OCI-LY7 (cell line): ENCODE measurements around the gene PLEKHA3. TPM values are rescaled to one million over a fixed set of nuclear protein-coding genes. Genes with fewer than 3 reads are reported as not detected.

Experiments
- BruUV-seq: library from RNA; stranded (reverse); fragments of 400-500 nt; replicated peaks from 2 replicates; lab custom pipeline; 2021; lab: Mats Ljungman, UMichigan
- CTCF ChIA-PET: fragments of 300-600 bp; sonication (Branson Sonifier 250); formaldehyde crosslinking; loops from one replicate; lab custom pipeline; 2022; ENCODE audit warnings: antibody characterized with exemption; ENCODE audit not compliant: unreplicated experiment; lab: Charles Lee
- POLR2A ChIA-PET: fragments of 300-600 bp; sonication (Branson Sonifier 250); formaldehyde crosslinking; loops from one replicate; lab custom pipeline; 2022; ENCODE audit warnings: antibody characterized with exemption; lab: Charles Lee
- DNase-seq: peaks from one replicate; pipeline ENCODE4 v3.0.0-alpha.2; 2015; ENCODE audit warnings: low spot score
- H2AFZ ChIP-seq: fragments of 200-600 bp; sonication (generic), shearing (Covaris generic); 2 replicates; pipeline ENCODE4 v1.6.1; 2014; ENCODE audit warnings: mild to moderate bottlenecking, antibody characterized with exemption, low read length, moderate library complexity
- H3K27ac ChIP-seq: fragments of 200-600 bp; sonication (generic); 2 replicates; pipeline ENCODE4 v1.5.1; 2014; ENCODE audit warnings: mixed run types, low read depth, mild to moderate bottlenecking, moderate library complexity, low read length, inconsistent platforms; ENCODE audit not compliant: poor library complexity, severe bottlenecking
- H3K36me3 ChIP-seq: fragments of 200-600 bp; sonication (generic); 2 replicates; pipeline ENCODE4 v1.6.1; 2014; ENCODE audit warnings: mild to moderate bottlenecking, antibody characterized with exemption, low read length, moderate library complexity, mixed read lengths; ENCODE audit not compliant: insufficient read depth
- H3K4me1 ChIP-seq: fragments of 200-600 bp; sonication (generic); 2 replicates; pipeline ENCODE4 v1.5.1; 2014; ENCODE audit warnings: mild to moderate bottlenecking, low read length; ENCODE audit not compliant: insufficient read depth, poor library complexity, severe bottlenecking
- H3K4me2 ChIP-seq: fragments of 200-600 bp; sonication (generic); 2 replicates; pipeline ENCODE4 v1.6.1; 2014; ENCODE audit warnings: mild to moderate bottlenecking, low read length
- H3K4me3 ChIP-seq: fragments of 200-600 bp; sonication (generic); 2 replicates; pipeline ENCODE4 v1.5.1; 2014; ENCODE audit warnings: mild to moderate bottlenecking, low read depth, low read length; ENCODE audit not compliant: poor library complexity, severe bottlenecking
- H3K79me2 ChIP-seq: fragments of 200-600 bp; sonication (generic); 2 replicates; pipeline ENCODE4 v1.6.1; 2016; ENCODE audit warnings: low read depth, mild to moderate bottlenecking, low read length, moderate library complexity, mixed read lengths; ENCODE audit not compliant: insufficient read depth
- H3K9me2 ChIP-seq: fragments of 200-600 bp; sonication (generic); 2 replicates; pipeline ENCODE4 v1.6.1; 2016; ENCODE audit warnings: mild to moderate bottlenecking, low read length, mixed read lengths; ENCODE audit not compliant: insufficient read depth
- H3K9me3 ChIP-seq: fragments of 200-600 bp; sonication (generic); 2 replicates; pipeline ENCODE4 v1.6.1; 2014; ENCODE audit warnings: mild to moderate bottlenecking, mixed run types, low read length, mixed read lengths
- H4K20me1 ChIP-seq: fragments of 200-600 bp; sonication (generic); 2 replicates; pipeline ENCODE4 v1.6.1; 2014; ENCODE audit warnings: mild to moderate bottlenecking, antibody characterized with exemption, low read length, moderate library complexity, mixed read lengths; ENCODE audit not compliant: insufficient read depth
- CTCF ChIP-seq: fragments of 200-600 bp; sonication (generic); conservative IDR thresholded peaks from 2 replicates; pipeline ENCODE4 v1.5.1; 2014; ENCODE audit warnings: mild to moderate bottlenecking, antibody characterized with exemption, low read length, moderate library complexity, mixed read lengths
- EZH2phosphoT487 ChIP-seq: fragments of 200-600 bp; sonication (generic); IDR thresholded peaks from 2 replicates; pipeline ENCODE4 v1.6.1; 2018; ENCODE audit warnings: low read depth, borderline replicate concordance, mild to moderate bottlenecking, mixed run types, antibody characterized with exemption, low read length, moderate library complexity, mixed read lengths
- intact Hi-C: fragments of 100-400 bp; cut with micrococcal nuclease; formaldehyde crosslinking; loops from one replicate; pipeline ENCODE4 v1.10.0; 2022; ENCODE audit not compliant: unreplicated experiment
- total RNA-seq, 2 experiments: library from RNA; depleted of rRNA in 1 of 2; stranded (reverse); fragments of >200 nt in 1 of 2; shearing (Covaris generic) in 1 of 2; gene quantifications; 2 replicates each; pipeline ENCODE4 v1.2.3, GENCODE V29; 2014 to 2022

PLEKHA3 gene
- total RNA-seq, 2 experiments from 2014 or later = 3.6 to 19.2 TPM

- peak within 1 kb of the TSS; percentile 100 for H2AFZ ChIP-seq
- CTCF ChIA-PET = no interaction called here
- TF ChIP-seq EZH2phosphoT487 = no peak
- peak; percentile 85 for TF ChIP-seq CTCF
- POLR2A ChIA-PET = interaction anchor here (1.6 kb wide), 1 partner anchor 14 kb away, joined by 4 read pairs; no protein-coding TSS in a partner anchor
- peaks cover 13% of the 10 kb centered on the region; the same call in 1 of the 2 replicates for H4K20me1 ChIP-seq
- H3K4me1 ChIP-seq = peaks cover 38% of the 10 kb centered on the region
- BruUV-seq = no TSS peak
- H3K79me2 ChIP-seq = peaks cover 46% of the 10 kb centered on the region
- no peaks in the 10 kb centered on the region for H3K9me2 ChIP-seq
- H3K9me3 ChIP-seq = no peaks in the 10 kb centered on the region
- peak within 1 kb of the TSS; percentile 78 for H3K4me3 ChIP-seq
- peak within 1 kb of the TSS; percentile 97 for H3K4me2 ChIP-seq
- peak; percentile 87 for DNase-seq
- no peaks in the 10 kb centered on the region for H3K36me3 ChIP-seq
- intact Hi-C loops = loop anchor here (1.0 kb wide), 2 partner anchors 27 to 45 kb away; partner anchors contain the start of genes PJVK and PRKRA
- peak within 1 kb of the TSS; percentile 86 for H3K27ac ChIP-seq
These were observed 1.6 kb upstream of the PLEKHA3 start, which contains the start of gene FKBP7 for GRCh38 chr2:178478439-178479274. Gene FKBP7 (minus strand): TSS chr2:178478600. CDS start chr2:178478499, 101 bp downstream.

- POLR2A ChIA-PET = interaction anchor here (1.6 kb wide), 1 partner anchor 13 kb away, joined by 4 read pairs; no protein-coding TSS in a partner anchor
- Histone ChIP-seq H3K27ac (peak overlapping the region; percentile 86), H3K4me1 (peaks cover 38% of the 10 kb centered on the region), H3K9me3 (no peaks in the 10 kb centered on the region), H2AFZ (peak overlapping the region; percentile 100; the same call in 1 of the 2 replicates), H3K36me3 (no peaks in the 10 kb centered on the region), H3K4me2 (peak overlapping the region; percentile 97), H3K4me3 (peak overlapping the region; percentile 78), H3K9me2 (no peaks in the 10 kb centered on the region), H3K79me2 (peaks cover 51% of the 10 kb centered on the region), H4K20me1 (peaks cover 13% of the 10 kb centered on the region; the same call in 1 of the 2 replicates)
- intact Hi-C loops = loop anchor here (1.0 kb wide), 1 partner anchor 44 kb away; no protein-coding TSS in a partner anchor
- DNase-seq = no peak
- CTCF ChIA-PET = no interaction called here
- TF ChIP-seq CTCF (peak; percentile 48), EZH2phosphoT487 (no peak)
- no TSS peak for BruUV-seq
These were observed 1.0 kb upstream of the PLEKHA3 start for GRCh38 chr2:178479275-178479616.
